Measurements from ENCODE around the gene TAP1. TPM values are rescaled to one million over a fixed set of nuclear protein-coding genes. Genes with fewer than 3 reads are reported as not detected.

Gene TAP1
- total and polyA plus RNA-seq, 12 donors = 19.7 to 77.9 (median 50.8) TPM

DNA sequence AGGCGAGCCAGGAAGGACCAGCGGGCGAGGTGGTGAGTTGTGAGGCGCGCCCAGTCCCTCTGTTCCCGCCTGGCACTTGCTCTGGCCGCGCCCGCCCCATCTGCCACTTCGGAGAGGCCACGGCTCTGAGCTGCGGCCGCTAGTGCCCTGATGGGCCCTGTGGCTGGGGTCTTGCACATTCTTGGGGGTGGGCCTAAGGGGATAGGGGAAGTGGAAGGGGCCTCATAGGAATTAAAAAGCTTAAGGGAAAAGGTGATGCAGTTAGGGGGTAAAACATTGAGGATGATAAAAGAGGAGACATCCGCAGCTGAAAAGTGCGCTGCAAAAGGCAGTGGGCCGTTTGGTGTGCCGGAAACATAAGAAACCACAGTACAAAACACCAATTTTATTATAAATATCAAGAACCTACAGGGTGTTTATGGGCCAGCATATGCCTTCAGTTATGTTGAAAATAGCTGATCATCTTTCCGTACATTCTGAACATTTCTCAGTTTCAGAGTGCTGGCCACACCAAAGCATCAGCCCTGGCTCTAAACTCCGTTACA lies 8.6 kb downstream of the TAP1 start:
- 27 to 32% (median 31%) methylated on average over 19 of the region's 19 CpGs for WGBS, 4 donors
- no peaks in the 10 kb centered on the region for H3K9me3 ChIP-seq (replicated peaks in 1 of 3)
- no peaks in the 10 kb centered on the region for H3K27me3 ChIP-seq
- H3K4me3 ChIP-seq = peak overlapping the region in 3 of 4 donors; percentile 10 to 82 (median 79)
- peaks cover 0 to 73% of the 10 kb centered on the region in 2 donors for H3K36me3 ChIP-seq (replicated peaks in 1 of 2)
- DNase-seq = no peak
- H3K27ac ChIP-seq = peak overlapping the region; percentile 79 to 98 (median 89)
- intact Hi-C loops (cut with DNase I) = no loop called here
- TF ChIP-seq, protein P1, sequence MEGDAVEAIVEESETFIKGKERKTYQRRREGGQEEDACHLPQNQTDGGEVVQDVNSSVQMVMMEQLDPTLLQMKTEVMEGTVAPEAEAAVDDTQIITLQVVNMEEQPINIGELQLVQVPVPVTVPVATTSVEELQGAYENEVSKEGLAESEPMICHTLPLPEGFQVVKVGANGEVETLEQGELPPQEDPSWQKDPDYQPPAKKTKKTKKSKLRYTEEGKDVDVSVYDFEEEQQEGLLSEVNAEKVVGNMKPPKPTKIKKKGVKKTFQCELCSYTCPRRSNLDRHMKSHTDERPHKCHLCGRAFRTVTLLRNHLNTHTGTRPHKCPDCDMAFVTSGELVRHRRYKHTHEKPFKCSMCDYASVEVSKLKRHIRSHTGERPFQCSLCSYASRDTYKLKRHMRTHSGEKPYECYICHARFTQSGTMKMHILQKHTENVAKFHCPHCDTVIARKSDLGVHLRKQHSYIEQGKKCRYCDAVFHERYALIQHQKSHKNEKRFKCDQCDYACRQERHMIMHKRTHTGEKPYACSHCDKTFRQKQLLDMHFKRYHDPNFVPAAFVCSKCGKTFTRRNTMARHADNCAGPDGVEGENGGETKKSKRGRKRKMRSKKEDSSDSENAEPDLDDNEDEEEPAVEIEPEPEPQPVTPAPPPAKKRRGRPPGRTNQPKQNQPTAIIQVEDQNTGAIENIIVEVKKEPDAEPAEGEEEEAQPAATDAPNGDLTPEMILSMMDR (IDR thresholded peaks at IDR 0.05) = no peak
- TF ChIP-seq POLR2A (IDR thresholded peaks at IDR 0.05) = no peak
- peaks cover 6 to 25% of the 10 kb centered on the region in 2 donors for H3K4me1 ChIP-seq (replicated peaks in 1 of 2)

DNA sequence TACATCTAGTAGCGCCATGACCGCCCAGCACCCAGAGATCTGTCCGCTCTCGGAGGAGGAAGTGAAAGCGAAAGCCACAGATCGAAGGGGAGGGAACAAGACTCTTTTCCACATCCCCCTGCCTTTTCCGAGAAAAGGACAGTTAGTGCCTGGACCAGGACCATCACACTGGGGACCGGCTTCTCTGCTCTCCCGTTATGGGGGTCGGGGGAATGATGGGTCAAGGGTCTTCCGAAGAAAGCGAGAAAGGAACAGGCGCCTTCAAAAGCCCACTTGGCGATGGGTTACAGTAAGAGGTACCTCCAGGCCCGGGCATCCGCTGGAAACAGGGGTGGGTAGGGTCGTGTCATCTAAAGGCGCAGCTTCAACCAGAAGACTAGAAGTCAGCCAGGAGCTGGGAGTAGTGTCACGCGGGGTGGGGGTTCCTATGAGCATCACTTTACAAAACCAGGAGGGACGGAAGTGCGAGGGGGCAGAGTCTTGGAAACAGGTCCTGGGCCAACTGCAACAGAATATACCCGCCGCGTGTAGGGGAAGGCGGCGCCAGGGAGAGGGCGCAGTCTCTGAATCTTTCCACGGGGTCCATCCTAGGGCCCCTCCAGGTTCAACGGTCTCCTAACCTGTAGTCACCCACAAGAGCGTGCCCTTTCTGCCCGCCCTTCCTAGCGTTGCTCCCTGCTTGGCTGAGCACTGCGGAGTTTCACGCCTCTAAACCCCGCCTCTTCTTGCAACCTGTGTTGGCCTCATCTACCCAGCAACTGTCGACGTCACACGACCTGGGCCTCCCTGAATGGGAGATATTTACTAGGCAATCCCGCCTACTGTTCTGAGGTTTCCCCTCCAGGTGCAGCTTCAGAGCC lies 9.3 kb downstream of the TAP1 start, which contains the start of gene PSMB8:
Gene PSMB8 (minus strand): TSS at position 69 of the 860 bp plus-strand sequence. CDS start 51 bp downstream, at position 18.
- intact Hi-C loops (cut with DNase I) = no loop called here
- peaks cover 7 to 25% of the 10 kb centered on the region in 2 donors for H3K4me1 ChIP-seq (replicated peaks in 1 of 2)
- peaks cover 0 to 68% of the 10 kb centered on the region in 2 donors for H3K36me3 ChIP-seq (replicated peaks in 1 of 2)

DNA sequence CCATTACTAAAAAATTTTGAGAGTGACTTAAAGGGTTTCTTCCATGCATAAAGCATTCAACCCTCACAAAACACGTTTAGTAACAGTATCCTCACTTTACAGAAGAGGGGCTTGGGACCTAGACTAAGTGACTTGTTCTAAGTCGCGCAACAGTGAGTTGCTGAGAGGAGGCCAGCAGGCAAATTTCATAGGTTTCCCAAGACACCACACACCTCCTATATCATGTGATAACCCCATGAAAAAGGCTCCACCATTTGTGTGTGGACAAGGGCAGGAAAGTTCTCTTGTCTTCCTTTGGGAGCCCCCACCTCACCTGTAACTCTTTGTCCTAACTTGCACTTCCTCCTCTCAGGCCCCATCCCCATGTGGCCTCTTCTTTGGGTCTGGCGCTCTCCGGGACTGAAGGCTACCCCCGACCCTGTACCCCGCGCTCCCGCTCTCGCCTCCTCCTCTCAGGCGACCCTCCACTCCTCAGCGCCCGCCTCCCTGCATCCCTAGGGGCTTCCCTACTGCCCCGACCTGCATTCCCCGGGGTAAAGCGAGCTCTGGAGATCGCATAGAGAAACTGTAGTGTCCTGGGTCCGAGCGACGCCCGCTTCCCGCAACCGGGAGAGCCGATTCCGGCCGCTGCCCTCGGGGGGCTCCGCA lies 10.0 kb downstream of the TAP1 start:
- H3K9me3 ChIP-seq (replicated peaks in 1 of 3) = no peaks in the 10 kb centered on the region

More for the DNA sequence above, 9.3 kb downstream of the TAP1 start, which contains the start of gene PSMB8:
- TF ChIP-seq, protein P1 (IDR thresholded peaks at IDR 0.05) = peak in 4 of 6 experiments; percentile 13 to 40 (median 34)
- TF ChIP-seq POLR2A (IDR thresholded peaks at IDR 0.05) = peak; percentile 66 to 78
- WGBS, 4 donors = 0 to 1% (median 0%) methylated on average over 29 to 40 of the region's 40 CpGs
- H3K9me3 ChIP-seq (replicated peaks in 1 of 3) = no peaks in the 10 kb centered on the region
- H3K27ac ChIP-seq = peak within 1 kb of the TSS; percentile 79 to 98 (median 89)
- DNase-seq = peak; percentile 96 to 99 (median 98)
- no peaks in the 10 kb centered on the region for H3K27me3 ChIP-seq
- peak within 1 kb of the TSS; percentile 10 to 90 (median 80) for H3K4me3 ChIP-seq

More for the DNA sequence above, 10.0 kb downstream of the TAP1 start:
- peak overlapping the region; percentile 79 to 98 (median 89) for H3K27ac ChIP-seq
- TF ChIP-seq, protein P1 (IDR thresholded peaks at IDR 0.05) = no peak
- TF ChIP-seq POLR2A (IDR thresholded peaks at IDR 0.05) = peak in 1 of 2 donors; percentile 6
- H3K27me3 ChIP-seq = no peaks in the 10 kb centered on the region
- intact Hi-C loops (cut with DNase I) = no loop called here
- peaks cover 0 to 61% of the 10 kb centered on the region in 2 donors for H3K36me3 ChIP-seq (replicated peaks in 1 of 2)
- peaks cover 12 to 25% of the 10 kb centered on the region in 2 donors for H3K4me1 ChIP-seq (replicated peaks in 1 of 2)
- 5 to 16% (median 6%) methylated on average over 9 to 28 of the region's 28 CpGs for WGBS, 4 donors
- no peak for DNase-seq
- peak overlapping the region; percentile 10 to 90 (median 80) for H3K4me3 ChIP-seq
